Panc1 (cell line): ENCODE data around the gene ATIC.

Source experiments
- POLR2AphosphoS5 ChIP-seq: IDR thresholded peaks from 2 replicates; pipeline ENCODE4 v1.6.1; 2012; ENCODE audit warnings: mild to moderate bottlenecking, low read depth, low read length, moderate library complexity
- SIN3A ChIP-seq: IDR thresholded peaks from 2 replicates; pipeline ENCODE4 v1.6.1; 2012; ENCODE audit warnings: low read depth, mild to moderate bottlenecking, low read length, moderate library complexity, borderline replicate concordance; ENCODE audit not compliant: insufficient read depth
- TF ChIP-seq, protein P1 (sequence below): fragments of 450-650 bp; IDR thresholded peaks from 2 replicates; pipeline ENCODE4 v1.5.1; 2017; ENCODE audit warnings: mild to moderate bottlenecking
- TF ChIP-seq, protein P2 (sequence below), 2 experiments: IDR thresholded peaks; 2 replicates each; pipeline ENCODE4 v1.6.1; 2011 to 2012; ENCODE audit warnings: low read depth in 2 of 2, control low read depth in 1 of 2, low read length in 1 of 2, mild to moderate bottlenecking in 1 of 2, moderate library complexity in 1 of 2; ENCODE audit not compliant: insufficient read depth in 1 of 2

DNA sequence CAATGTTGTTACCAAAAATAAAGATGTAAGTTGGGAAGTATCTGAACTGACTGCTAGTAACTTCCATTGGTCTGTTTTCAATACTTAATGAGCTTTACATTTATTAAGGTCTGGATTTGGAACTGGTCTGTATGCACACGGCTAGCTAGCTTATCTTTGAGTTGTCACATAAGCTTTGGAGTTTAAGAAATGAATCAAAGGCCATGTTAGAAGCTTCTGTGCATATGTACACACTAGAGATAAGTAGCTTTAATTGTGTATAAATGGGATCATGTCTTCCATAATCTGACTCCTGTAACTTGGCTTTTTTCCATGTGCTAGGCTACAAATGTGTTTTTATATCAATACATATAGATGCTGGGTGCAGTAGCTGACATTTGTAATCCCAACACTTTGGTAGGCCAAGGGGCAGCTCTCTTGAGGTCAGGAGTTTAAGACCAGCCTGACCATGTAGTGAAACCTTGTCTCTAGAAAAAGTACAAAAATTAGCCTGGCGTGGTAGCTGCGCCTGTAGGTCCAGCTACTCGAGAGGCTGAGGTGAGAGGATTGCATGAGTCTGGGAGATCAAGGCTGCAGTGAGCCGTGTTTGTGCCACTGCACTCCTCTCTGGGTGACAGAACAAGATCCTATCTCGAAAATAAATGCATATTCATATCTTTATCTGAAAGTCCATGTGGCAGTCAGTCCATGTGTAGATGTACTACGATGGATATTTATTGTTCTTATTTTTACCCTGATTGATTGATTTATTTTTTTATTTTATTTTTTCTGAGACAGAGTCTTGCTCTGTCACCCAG is 27.2 kb downstream of the ATIC start:
- TF ChIP-seq, protein P1, sequence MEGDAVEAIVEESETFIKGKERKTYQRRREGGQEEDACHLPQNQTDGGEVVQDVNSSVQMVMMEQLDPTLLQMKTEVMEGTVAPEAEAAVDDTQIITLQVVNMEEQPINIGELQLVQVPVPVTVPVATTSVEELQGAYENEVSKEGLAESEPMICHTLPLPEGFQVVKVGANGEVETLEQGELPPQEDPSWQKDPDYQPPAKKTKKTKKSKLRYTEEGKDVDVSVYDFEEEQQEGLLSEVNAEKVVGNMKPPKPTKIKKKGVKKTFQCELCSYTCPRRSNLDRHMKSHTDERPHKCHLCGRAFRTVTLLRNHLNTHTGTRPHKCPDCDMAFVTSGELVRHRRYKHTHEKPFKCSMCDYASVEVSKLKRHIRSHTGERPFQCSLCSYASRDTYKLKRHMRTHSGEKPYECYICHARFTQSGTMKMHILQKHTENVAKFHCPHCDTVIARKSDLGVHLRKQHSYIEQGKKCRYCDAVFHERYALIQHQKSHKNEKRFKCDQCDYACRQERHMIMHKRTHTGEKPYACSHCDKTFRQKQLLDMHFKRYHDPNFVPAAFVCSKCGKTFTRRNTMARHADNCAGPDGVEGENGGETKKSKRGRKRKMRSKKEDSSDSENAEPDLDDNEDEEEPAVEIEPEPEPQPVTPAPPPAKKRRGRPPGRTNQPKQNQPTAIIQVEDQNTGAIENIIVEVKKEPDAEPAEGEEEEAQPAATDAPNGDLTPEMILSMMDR: no peak
- TF ChIP-seq, protein P2, sequence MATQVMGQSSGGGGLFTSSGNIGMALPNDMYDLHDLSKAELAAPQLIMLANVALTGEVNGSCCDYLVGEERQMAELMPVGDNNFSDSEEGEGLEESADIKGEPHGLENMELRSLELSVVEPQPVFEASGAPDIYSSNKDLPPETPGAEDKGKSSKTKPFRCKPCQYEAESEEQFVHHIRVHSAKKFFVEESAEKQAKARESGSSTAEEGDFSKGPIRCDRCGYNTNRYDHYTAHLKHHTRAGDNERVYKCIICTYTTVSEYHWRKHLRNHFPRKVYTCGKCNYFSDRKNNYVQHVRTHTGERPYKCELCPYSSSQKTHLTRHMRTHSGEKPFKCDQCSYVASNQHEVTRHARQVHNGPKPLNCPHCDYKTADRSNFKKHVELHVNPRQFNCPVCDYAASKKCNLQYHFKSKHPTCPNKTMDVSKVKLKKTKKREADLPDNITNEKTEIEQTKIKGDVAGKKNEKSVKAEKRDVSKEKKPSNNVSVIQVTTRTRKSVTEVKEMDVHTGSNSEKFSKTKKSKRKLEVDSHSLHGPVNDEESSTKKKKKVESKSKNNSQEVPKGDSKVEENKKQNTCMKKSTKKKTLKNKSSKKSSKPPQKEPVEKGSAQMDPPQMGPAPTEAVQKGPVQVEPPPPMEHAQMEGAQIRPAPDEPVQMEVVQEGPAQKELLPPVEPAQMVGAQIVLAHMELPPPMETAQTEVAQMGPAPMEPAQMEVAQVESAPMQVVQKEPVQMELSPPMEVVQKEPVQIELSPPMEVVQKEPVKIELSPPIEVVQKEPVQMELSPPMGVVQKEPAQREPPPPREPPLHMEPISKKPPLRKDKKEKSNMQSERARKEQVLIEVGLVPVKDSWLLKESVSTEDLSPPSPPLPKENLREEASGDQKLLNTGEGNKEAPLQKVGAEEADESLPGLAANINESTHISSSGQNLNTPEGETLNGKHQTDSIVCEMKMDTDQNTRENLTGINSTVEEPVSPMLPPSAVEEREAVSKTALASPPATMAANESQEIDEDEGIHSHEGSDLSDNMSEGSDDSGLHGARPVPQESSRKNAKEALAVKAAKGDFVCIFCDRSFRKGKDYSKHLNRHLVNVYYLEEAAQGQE (IDR thresholded peaks at IDR 0.05; ENCODE audit: insufficient read depth in 1 of 2, low read depth in 2 of 2, low read length in 1 of 2): no peak
- TF ChIP-seq SIN3A (no peak), POLR2AphosphoS5 (no peak)
